GM18526 (cell line): Measurements from ENCODE around the gene SPARCL1.

Experiments
- POLR2A ChIP-seq: IDR thresholded peaks from 3 replicates; pipeline ENCODE4 v1.6.1; 2011; ENCODE audit not compliant: insufficient read length; ENCODE audit errors: extremely low read depth

Gene SPARCL1

DNA sequence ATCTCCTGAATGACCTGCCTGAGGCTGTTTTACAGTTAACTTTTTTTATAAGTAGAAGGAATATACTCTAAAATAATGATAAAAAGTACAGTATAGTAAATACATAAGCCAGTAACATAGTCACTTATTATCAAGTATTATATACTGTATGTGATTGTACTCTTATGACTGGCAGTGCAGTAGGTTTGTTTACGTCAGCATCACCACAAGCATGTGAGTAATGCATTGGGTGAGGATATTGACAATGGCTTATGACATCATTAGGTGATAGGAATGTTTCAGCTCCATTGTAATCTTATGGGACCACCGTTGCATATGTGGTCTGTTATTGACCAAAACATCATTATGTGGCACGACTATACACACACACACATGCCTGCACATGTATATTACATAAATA is 86.3 kb downstream of the SPARCL1 start:
- TF ChIP-seq POLR2A = no peak

- TF ChIP-seq POLR2A = no peak
Observed at GRCh38 chr4:87433342-87433741, 95.8 kb downstream of the SPARCL1 start.

GRCh38 chr4:87430038-87430437 is 99.1 kb downstream of the SPARCL1 start:
- TF ChIP-seq POLR2A = no peak

GRCh38 chr4:87428979-87429378 is 100.2 kb downstream of the SPARCL1 start:
- no peak for TF ChIP-seq POLR2A

- no peak for TF ChIP-seq POLR2A
Observed at GRCh38 chr4:87427518-87427868, 101.7 kb downstream of the SPARCL1 start.

DNA sequence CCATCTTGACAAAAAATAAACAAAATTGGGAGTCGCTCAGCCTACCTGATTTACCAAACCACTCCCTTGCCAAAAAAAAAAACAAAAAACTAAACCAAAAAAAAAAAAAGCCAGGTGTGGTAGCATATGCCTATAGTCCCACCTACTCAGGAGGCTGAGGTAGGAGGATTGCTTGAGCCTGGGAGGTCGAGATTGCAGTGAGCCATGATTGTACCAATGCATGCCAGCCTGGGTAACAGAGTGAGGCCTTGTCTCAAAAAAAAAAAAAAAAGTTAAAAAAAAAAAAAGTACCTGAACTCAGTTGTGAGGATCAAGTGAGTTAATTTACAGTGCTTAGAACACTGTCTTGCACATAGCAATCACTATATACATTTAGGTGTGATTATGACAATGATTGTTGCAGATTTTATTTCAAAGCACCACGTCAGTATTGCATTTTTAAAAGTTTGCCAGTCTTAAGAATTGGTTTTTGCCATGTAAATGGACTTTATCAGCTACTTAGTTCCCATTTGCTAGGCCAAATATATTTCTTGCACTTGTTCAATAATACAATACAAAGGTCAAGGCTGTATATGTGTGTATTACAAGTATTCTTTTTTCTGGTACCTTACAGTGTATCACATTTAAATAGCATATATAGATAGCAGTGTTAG is 102.2 kb downstream of the SPARCL1 start:
- no peak for TF ChIP-seq POLR2A

DNA sequence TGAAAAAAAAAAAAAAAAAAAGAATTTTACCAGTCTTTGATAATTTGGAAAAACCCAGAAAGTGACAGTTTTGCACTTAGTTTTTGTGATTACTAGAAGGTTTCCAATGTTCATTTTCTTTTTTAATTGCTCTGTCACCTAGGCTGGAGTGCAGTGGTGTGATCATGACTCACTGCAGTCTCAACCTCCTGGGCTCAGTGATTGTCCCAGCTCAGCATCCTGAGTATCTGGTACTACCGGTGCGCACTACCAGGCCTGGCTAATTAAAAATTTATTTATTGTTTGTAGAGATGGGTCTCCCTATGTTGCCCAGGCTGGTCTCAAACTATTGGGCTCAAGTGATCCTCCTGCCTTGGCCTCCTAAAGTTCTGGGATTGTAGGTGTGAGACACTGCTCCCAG is 103.5 kb downstream of the SPARCL1 start:
- no peak for TF ChIP-seq POLR2A
